ENCODE measurements around the gene FLNB.

GRCh38 chr3:58116985-58117384 lies 108.8 kb downstream of the FLNB start:
- TF ChIP-seq CTCF (IDR thresholded peaks at IDR 0.05) (no peak), POLR2A (IDR thresholded peaks at IDR 0.05) (no peak)

All from Peyer's patch (tissue), 4 donors.